ENCODE results near the gene USB1. TPM values are rescaled to one million over a fixed set of nuclear protein-coding genes. Genes with fewer than 3 reads are reported as not detected.

Gene USB1
- total RNA-seq, 1 experiment from 2014 or later, result 91.2 TPM

GRCh38 chr16:58036943-58037342 is 35.7 kb downstream of the USB1 start:
- TF ChIP-seq, protein P1, sequence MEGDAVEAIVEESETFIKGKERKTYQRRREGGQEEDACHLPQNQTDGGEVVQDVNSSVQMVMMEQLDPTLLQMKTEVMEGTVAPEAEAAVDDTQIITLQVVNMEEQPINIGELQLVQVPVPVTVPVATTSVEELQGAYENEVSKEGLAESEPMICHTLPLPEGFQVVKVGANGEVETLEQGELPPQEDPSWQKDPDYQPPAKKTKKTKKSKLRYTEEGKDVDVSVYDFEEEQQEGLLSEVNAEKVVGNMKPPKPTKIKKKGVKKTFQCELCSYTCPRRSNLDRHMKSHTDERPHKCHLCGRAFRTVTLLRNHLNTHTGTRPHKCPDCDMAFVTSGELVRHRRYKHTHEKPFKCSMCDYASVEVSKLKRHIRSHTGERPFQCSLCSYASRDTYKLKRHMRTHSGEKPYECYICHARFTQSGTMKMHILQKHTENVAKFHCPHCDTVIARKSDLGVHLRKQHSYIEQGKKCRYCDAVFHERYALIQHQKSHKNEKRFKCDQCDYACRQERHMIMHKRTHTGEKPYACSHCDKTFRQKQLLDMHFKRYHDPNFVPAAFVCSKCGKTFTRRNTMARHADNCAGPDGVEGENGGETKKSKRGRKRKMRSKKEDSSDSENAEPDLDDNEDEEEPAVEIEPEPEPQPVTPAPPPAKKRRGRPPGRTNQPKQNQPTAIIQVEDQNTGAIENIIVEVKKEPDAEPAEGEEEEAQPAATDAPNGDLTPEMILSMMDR (IDR thresholded peaks at IDR 0.05; ENCODE audit: insufficient read depth in 1 of 2, low read depth in 1 of 2, low read length in 1 of 2, severe bottlenecking in 1 of 2, unreplicated experiment in 1 of 2), result no peak
- H3K9me3 ChIP-seq, result no peaks in the 10 kb centered on the region
- peaks cover 5% of the 10 kb centered on the region for H3K4me1 ChIP-seq
- no peak for DNase-seq
- no peaks in the 10 kb centered on the region for H3K4me1 Mint-ChIP-seq (ENCODE audit: low read depth, unreplicated experiment)
- H3K4me3 ChIP-seq (ENCODE audit: low read depth, low read length), result no peak overlapping the region
- peaks cover 6% of the 10 kb centered on the region for H3K36me3 Mint-ChIP-seq (ENCODE audit: insufficient read depth, unreplicated experiment)
- H3K36me3 ChIP-seq (ENCODE audit: control insufficient read depth, insufficient read depth, low read length), result peaks cover 2% of the 10 kb centered on the region; the same call in 1 of the 2 replicates
- intact Hi-C loops (cut with micrococcal nuclease; ENCODE audit: unreplicated experiment), result no loop called here
- no peaks in the 10 kb centered on the region for H3K27me3 Mint-ChIP-seq (ENCODE audit: insufficient read depth, unreplicated experiment)
- H3K4me3 Mint-ChIP-seq (ENCODE audit: unreplicated experiment), result no peak overlapping the region
- no TSS peak for BruUV-seq (replicated peaks)
- H3K27me3 ChIP-seq (replicated peaks; ENCODE audit: control insufficient read depth, insufficient read depth, low read length), result no peaks in the 10 kb centered on the region
- CTCF ChIA-PET, result no interaction called here
- H3K27ac Mint-ChIP-seq (ENCODE audit: unreplicated experiment), result no peak overlapping the region
- POLR2A ChIA-PET, result no interaction called here
- H3K9me3 Mint-ChIP-seq (ENCODE audit: unreplicated experiment), result no peaks in the 10 kb centered on the region

DNA sequence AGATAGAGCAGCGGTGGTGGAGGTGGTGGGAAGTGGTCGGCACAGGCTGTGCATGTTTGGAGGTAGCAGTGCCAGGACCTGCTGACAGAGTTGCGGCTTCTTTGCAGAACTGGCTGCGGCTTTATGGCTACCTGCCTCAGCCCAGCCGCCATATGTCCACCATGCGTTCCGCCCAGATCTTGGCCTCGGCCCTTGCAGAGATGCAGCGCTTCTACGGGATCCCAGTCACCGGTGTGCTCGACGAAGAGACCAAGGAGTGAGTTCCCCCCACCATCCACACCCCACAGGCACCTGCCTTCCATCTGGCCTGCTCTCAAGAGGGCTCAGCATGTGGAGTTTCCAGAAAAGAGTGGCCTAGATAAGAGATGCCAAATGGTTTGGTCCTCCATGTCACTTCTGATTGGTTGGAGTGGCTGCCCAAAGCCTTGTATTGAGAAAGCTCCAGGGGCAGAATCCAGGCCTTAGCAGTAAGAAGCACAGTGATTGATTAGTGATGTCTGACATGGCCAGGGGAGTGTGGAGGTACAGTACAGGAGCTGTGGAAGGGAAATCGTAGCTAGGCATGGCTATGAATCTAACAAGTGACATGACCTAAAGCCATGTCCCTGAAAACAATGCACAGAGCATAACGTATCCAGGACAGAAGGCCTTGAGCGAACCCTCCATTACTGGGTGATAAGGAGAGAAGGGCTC is 36.3 kb downstream of the USB1 start:
- POLR2A ChIA-PET, result no interaction called here
- Mint-ChIP-seq H3K9me3 (ENCODE audit: unreplicated experiment) (no peaks in the 10 kb centered on the region), H3K4me3 (ENCODE audit: unreplicated experiment) (no peak overlapping the region), H3K27me3 (ENCODE audit: insufficient read depth, unreplicated experiment) (no peaks in the 10 kb centered on the region), H3K27ac (ENCODE audit: unreplicated experiment) (no peak overlapping the region), H3K36me3 (ENCODE audit: insufficient read depth, unreplicated experiment) (peaks cover 6% of the 10 kb centered on the region), H3K4me1 (ENCODE audit: low read depth, unreplicated experiment) (no peaks in the 10 kb centered on the region)
- no peaks in the 10 kb centered on the region for H3K9me3 ChIP-seq
- intact Hi-C loops (cut with micrococcal nuclease; ENCODE audit: unreplicated experiment), result no loop called here
- H3K4me1 ChIP-seq, result peaks cover 3% of the 10 kb centered on the region
- TF ChIP-seq, protein P1 (IDR thresholded peaks at IDR 0.05; ENCODE audit: insufficient read depth in 1 of 2, low read depth in 1 of 2, low read length in 1 of 2, severe bottlenecking in 1 of 2, unreplicated experiment in 1 of 2), result no peak
- no peaks in the 10 kb centered on the region for H3K27me3 ChIP-seq (replicated peaks; ENCODE audit: control insufficient read depth, insufficient read depth, low read length)
- no TSS peak for BruUV-seq (replicated peaks)
- DNase-seq, result no peak
- no peak overlapping the region for H3K4me3 ChIP-seq (ENCODE audit: low read depth, low read length)
- peaks cover 2% of the 10 kb centered on the region; the same call in 1 of the 2 replicates for H3K36me3 ChIP-seq (ENCODE audit: control insufficient read depth, insufficient read depth, low read length)
- CTCF ChIA-PET, result no interaction called here

- H3K4me1 Mint-ChIP-seq (ENCODE audit: low read depth, unreplicated experiment), result no peaks in the 10 kb centered on the region
- POLR2A ChIA-PET, result no interaction called here
- no peak overlapping the region for H3K4me3 Mint-ChIP-seq (ENCODE audit: unreplicated experiment)
- peaks cover 6% of the 10 kb centered on the region for H3K36me3 Mint-ChIP-seq (ENCODE audit: insufficient read depth, unreplicated experiment)
- intact Hi-C loops (cut with micrococcal nuclease; ENCODE audit: unreplicated experiment), result no loop called here
- Histone ChIP-seq H3K4me3 (ENCODE audit: low read depth, low read length) (no peak overlapping the region), H3K36me3 (ENCODE audit: control insufficient read depth, insufficient read depth, low read length) (peaks cover 2% of the 10 kb centered on the region; the same call in 1 of the 2 replicates), H3K4me1 (no peaks in the 10 kb centered on the region), H3K27me3 (replicated peaks; ENCODE audit: control insufficient read depth, insufficient read depth, low read length) (no peaks in the 10 kb centered on the region), H3K9me3 (no peaks in the 10 kb centered on the region)
- CTCF ChIA-PET, result no interaction called here
- no peaks in the 10 kb centered on the region for H3K9me3 Mint-ChIP-seq (ENCODE audit: unreplicated experiment)
- H3K27me3 Mint-ChIP-seq (ENCODE audit: insufficient read depth, unreplicated experiment), result no peaks in the 10 kb centered on the region
- H3K27ac Mint-ChIP-seq (ENCODE audit: unreplicated experiment), result no peak overlapping the region
- DNase-seq, result no peak
- TF ChIP-seq, protein P1 (IDR thresholded peaks at IDR 0.05; ENCODE audit: insufficient read depth in 1 of 2, low read depth in 1 of 2, low read length in 1 of 2, severe bottlenecking in 1 of 2, unreplicated experiment in 1 of 2), result no peak
- BruUV-seq (replicated peaks), result no TSS peak
Measured at GRCh38 chr16:58038219-58038641, 37.0 kb downstream of the USB1 start.

All from Caco-2 (cell line).